ENCODE data around the gene P2RX1.

The P2RX1 gene

DNA sequence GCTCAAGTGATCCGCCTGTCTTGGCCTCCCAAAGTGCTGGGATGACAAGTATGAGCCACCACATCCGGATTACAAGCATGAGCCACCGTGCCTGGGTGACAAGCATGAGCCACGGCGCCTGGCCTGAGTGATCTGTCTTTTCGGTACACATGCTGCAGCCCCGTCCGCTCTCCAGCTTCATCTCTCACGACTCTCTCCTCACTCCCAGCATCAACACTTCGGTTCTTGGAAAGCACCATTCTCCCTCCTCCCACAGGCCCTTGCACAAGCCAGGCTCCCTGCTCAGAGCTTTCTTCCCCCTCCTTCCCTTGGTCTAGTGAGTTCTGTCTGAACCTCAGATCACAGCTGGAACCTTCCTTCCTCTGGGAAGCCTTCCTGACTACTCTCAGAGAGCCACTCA is 63.7 kb downstream of the P2RX1 start:
- no peak for DNase-seq (ENCODE audit: low read depth)

DNA sequence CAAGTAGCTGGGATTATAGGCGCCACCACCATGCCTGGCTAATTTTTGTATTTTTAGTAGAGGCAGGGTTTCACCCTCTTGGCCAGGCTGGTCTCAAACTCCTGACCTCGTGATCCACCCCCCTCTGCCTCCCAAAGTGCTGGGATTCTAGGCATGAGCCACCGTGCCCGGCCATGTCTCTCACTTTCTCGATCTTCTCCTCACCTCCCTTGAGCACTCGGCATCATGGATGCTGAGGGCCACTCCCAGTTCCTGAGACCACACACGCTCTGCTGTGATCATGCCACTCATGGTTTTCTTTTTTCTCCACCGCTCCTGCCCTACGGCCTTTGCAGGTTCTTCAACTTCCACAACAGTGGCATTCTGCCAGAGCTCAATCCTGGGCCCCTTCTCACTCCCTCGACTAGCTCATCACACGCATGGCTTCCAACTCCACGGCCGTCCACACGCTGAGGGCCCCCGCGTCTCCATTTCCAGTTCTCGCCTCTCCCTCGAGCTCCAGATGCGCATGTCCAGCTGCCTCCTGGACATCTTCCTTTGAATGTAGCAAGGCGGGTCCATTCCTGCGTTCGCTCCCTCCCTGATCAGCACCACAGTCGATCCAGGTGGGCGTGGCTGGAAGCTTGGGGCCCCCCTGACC is 64.7 kb downstream of the P2RX1 start:
- DNase-seq (ENCODE audit: low read depth), result no peak
- TF ChIP-seq, protein P1, sequence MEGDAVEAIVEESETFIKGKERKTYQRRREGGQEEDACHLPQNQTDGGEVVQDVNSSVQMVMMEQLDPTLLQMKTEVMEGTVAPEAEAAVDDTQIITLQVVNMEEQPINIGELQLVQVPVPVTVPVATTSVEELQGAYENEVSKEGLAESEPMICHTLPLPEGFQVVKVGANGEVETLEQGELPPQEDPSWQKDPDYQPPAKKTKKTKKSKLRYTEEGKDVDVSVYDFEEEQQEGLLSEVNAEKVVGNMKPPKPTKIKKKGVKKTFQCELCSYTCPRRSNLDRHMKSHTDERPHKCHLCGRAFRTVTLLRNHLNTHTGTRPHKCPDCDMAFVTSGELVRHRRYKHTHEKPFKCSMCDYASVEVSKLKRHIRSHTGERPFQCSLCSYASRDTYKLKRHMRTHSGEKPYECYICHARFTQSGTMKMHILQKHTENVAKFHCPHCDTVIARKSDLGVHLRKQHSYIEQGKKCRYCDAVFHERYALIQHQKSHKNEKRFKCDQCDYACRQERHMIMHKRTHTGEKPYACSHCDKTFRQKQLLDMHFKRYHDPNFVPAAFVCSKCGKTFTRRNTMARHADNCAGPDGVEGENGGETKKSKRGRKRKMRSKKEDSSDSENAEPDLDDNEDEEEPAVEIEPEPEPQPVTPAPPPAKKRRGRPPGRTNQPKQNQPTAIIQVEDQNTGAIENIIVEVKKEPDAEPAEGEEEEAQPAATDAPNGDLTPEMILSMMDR (conservative IDR thresholded peaks at IDR 0.05; ENCODE audit: control insufficient read depth, insufficient read depth, low read depth, low read length), result no peak
- no peak overlapping the region for H3K4me3 ChIP-seq (ENCODE audit: control insufficient read depth, low read depth, low read length)

More for the DNA sequence above, 63.7 kb downstream of the P2RX1 start:
- no peak overlapping the region for H3K4me3 ChIP-seq (ENCODE audit: control insufficient read depth, low read depth, low read length)
- TF ChIP-seq, protein P1 (conservative IDR thresholded peaks at IDR 0.05; ENCODE audit: control insufficient read depth, insufficient read depth, low read depth, low read length), result no peak

DNA sequence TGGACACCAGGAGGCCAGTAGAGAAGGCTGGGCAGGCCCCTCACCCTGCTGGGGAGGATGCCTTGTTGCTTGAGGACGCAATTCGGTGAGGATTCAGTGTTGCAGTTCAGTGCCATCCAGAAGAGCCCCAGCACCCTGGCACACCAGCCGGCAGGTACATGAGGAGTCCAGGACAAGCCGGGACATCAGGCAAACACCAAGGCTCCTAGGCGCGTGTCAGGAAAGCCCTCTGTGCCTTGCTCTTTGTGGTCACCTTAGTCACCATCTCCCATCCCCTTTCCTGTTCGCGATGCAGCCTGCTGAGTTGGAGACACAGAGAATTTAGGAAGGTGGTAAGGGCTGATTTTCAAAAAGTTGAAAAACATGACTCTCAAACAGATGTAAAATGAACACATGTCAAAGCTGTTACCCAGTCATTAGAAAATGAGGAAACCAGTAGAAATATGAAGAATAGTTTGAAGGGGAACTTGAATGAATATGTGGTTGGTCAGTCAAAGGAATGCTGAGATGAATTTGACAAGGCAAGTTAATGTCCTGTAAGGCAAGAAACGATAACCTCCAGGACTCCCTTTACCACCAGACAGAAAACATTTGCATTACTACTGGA is 67.9 kb downstream of the P2RX1 start:
- TF ChIP-seq, protein P1 (conservative IDR thresholded peaks at IDR 0.05; ENCODE audit: control insufficient read depth, insufficient read depth, low read depth, low read length), result no peak
- no peak overlapping the region for H3K4me3 ChIP-seq (ENCODE audit: control insufficient read depth, low read depth, low read length)
- DNase-seq (ENCODE audit: low read depth), result no peak

DNA sequence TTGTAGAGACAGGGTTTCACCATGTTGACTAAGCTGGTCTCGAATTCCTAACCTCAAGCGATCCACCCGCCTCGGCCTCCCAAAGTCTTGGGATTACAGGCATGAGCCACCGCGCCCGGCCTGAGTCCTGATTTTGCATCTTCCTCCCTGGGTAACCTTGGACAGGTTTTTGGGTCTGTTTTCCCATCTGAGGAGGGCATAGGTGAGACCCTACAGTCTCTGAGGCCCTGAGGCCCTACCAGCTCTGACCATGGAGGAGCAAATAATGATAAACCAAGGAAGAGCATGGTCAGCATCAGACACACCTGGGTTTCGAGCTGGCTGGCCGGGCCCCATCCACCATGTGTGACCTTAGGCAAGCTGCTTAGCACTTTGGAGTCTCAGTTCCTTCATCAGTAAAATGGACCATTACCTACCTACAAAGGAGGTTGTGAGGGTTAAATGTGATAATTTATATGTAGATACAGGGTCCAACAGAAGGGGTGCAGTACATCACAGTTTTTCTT is 69.0 kb downstream of the P2RX1 start:
- TF ChIP-seq, protein P1 (conservative IDR thresholded peaks at IDR 0.05; ENCODE audit: control insufficient read depth, insufficient read depth, low read depth, low read length), result no peak
- no peak overlapping the region for H3K4me3 ChIP-seq (ENCODE audit: control insufficient read depth, low read depth, low read length)
- DNase-seq (ENCODE audit: low read depth), result no peak

Measured in fibroblast of mammary gland (primary cell).